Thyroid gland (tissue), 4 donors: ENCODE results near the gene NPPB.

Experiments
- CTCF ChIP-seq, 6 experiments: fragments of 200-600 bp in 3 of 6; fragments of 450-650 bp in 3 of 6; sonication (generic) in 3 of 6; IDR thresholded peaks; one replicate each; pipeline ENCODE4 v1.5.1; 2016 to 2019; ENCODE audit warnings: antibody characterized with exemption in 6 of 6, mild to moderate bottlenecking in 2 of 6, inconsistent platforms in 1 of 6, moderate library complexity in 1 of 6
- POLR2A ChIP-seq, 2 donors: fragments of 450-650 bp; IDR thresholded peaks; one replicate each; pipeline ENCODE4 v1.6.1; 2017; ENCODE audit warnings: antibody characterized with exemption in 2 of 2, mild to moderate bottlenecking in 2 of 2, moderate library complexity in 1 of 2

DNA sequence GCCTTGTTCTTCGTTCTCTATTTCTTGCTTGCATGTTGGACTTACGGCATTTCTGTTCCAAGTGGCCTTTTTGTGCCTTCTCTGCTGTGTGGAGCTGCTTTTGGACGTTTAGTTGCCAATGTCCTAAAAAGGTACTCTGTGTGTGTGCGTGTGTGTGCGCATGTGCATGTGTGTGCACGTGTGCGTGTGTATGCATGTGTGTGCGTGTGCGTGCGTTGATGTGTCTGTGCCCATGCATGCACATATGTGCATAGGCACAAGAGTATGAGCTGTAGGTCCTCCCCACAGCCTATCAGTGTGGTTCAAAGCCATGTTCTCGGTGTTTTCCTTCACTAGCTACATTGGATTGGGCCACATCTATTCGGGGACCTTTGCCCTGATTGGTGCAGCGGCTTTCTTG is 24.8 kb downstream of the NPPB start:
- TF ChIP-seq CTCF (IDR thresholded peaks at IDR 0.05) (no peak), POLR2A (IDR thresholded peaks at IDR 0.05) (no peak)
